CD14-positive monocyte (primary cell): ENCODE data around the gene TMC3. TPM values are rescaled to one million over a fixed set of nuclear protein-coding genes. Genes with fewer than 3 reads are reported as not detected.
A peak's percentile ranks its signal among the peaks of the same experiment; 100 is the strongest.

ENCODE experiments used
- DNase-seq, 3 donors: peaks; one replicate each; pipeline ENCODE4 v3.0.0-alpha.2; 2011 to 2022
- H2AFZ ChIP-seq: 2 replicates; pipeline ENCODE4 v1.6.0; 2012; ENCODE audit warnings: mild to moderate bottlenecking, low read depth, low read length, inconsistent platforms; ENCODE audit not compliant: insufficient read depth, poor library complexity, severe bottlenecking
- H3K27ac ChIP-seq, 2 donors: 1 replicate in 1 of 2; 2 replicates in 1 of 2; pipeline ENCODE4 v1.5.1; 2012 to 2013; ENCODE audit warnings: low read length in 2 of 2, control low read depth in 1 of 2, inconsistent platforms in 1 of 2, low read depth in 1 of 2, mild to moderate bottlenecking in 1 of 2
- H3K27me3 ChIP-seq, 2 donors: one replicate each; pipeline versions ENCODE4 v1.6.0 to v1.6.1; 2011 to 2013; ENCODE audit warnings: low read length in 2 of 2; ENCODE audit not compliant: control insufficient read depth in 2 of 2, insufficient read depth in 2 of 2
- H3K36me3 ChIP-seq, 2 donors: replicated peaks in 1 of 2; 1 replicate in 1 of 2; 2 replicates in 1 of 2; pipeline versions ENCODE4 v1.5.1 to v1.6.1; 2012 to 2013; ENCODE audit warnings: low read length in 2 of 2, control low read depth in 1 of 2, inconsistent platforms in 1 of 2, mild to moderate bottlenecking in 1 of 2; ENCODE audit not compliant: insufficient read depth in 2 of 2, control insufficient read depth in 1 of 2
- H3K4me1 ChIP-seq, 2 donors: 1 replicate in 1 of 2; 2 replicates in 1 of 2; pipeline versions ENCODE4 v1.5.1 to v1.6.1; 2012 to 2013; ENCODE audit warnings: low read length in 2 of 2, control low read depth in 1 of 2, inconsistent platforms in 1 of 2, mild to moderate bottlenecking in 1 of 2, moderate library complexity in 1 of 2; ENCODE audit not compliant: insufficient read depth in 2 of 2, control insufficient read depth in 1 of 2
- H3K4me2 ChIP-seq: replicated peaks from 2 replicates; pipeline ENCODE3; 2012; ENCODE audit warnings: low read length, moderate library complexity, mild to moderate bottlenecking; ENCODE audit not compliant: poor library complexity, severe bottlenecking; ENCODE audit errors: extremely low read depth
- H3K4me3 ChIP-seq, 3 experiments: fragments of 200-600 bp in 1 of 3; sonication (generic) in 1 of 3; replicated peaks in 1 of 3; 1 replicate in 2 of 3; 2 replicates in 1 of 3; pipeline ENCODE4 v1.5.1; 2011 to 2013; ENCODE audit warnings: low read length in 3 of 3, mild to moderate bottlenecking in 3 of 3, control low read depth in 2 of 3, low read depth in 2 of 3, inconsistent platforms in 1 of 3, moderate library complexity in 1 of 3
- H3K79me2 ChIP-seq: 2 replicates; pipeline ENCODE4 v1.6.0; 2012; ENCODE audit warnings: mild to moderate bottlenecking, control low read depth, inconsistent platforms, low read length, moderate library complexity; ENCODE audit not compliant: insufficient read depth
- H3K9ac ChIP-seq: 2 replicates; pipeline ENCODE4 v1.6.0; 2017; ENCODE audit warnings: low read length, mild to moderate bottlenecking; ENCODE audit not compliant: insufficient read depth, poor library complexity, severe bottlenecking
- H3K9me3 ChIP-seq, 2 donors: replicated peaks in 1 of 2; 1 replicate in 1 of 2; 2 replicates in 1 of 2; pipeline versions ENCODE4 v1.5.1 to v1.6.1; 2012 to 2013; ENCODE audit warnings: low read length in 2 of 2, control low read depth in 1 of 2; ENCODE audit not compliant: control insufficient read depth in 1 of 2, insufficient read depth in 1 of 2
- H4K20me1 ChIP-seq: 2 replicates; pipeline ENCODE4 v1.6.0; 2012; ENCODE audit warnings: mild to moderate bottlenecking, low read length, control low read depth, moderate library complexity; ENCODE audit not compliant: insufficient read depth
- H3K27ac Mint-ChIP-seq, 7 donors: one replicate each; pipeline ENCODE4 v1.8.0; 2020; ENCODE audit warnings: mild to moderate bottlenecking in 7 of 7, mixed read lengths in 7 of 7, moderate library complexity in 6 of 7, inconsistent platforms in 2 of 7
- H3K27me3 Mint-ChIP-seq, 3 donors: one replicate each; pipeline ENCODE4 v1.8.0; 2021 to 2022; ENCODE audit warnings: low read depth in 3 of 3, mild to moderate bottlenecking in 3 of 3, mixed read lengths in 3 of 3, moderate library complexity in 3 of 3, inconsistent platforms in 1 of 3
- H3K36me3 Mint-ChIP-seq, 2 donors: one replicate each; pipeline ENCODE4 v1.8.0; 2020; ENCODE audit warnings: mixed read lengths in 2 of 2, inconsistent platforms in 1 of 2, mild to moderate bottlenecking in 1 of 2
- H3K4me1 Mint-ChIP-seq: one replicate; pipeline ENCODE4 v1.8.0; 2020; ENCODE audit warnings: mild to moderate bottlenecking, mixed read lengths
- H3K4me3 Mint-ChIP-seq, 2 donors: one replicate each; pipeline ENCODE4 v1.8.0; 2020; ENCODE audit warnings: mild to moderate bottlenecking in 2 of 2, mixed read lengths in 2 of 2, moderate library complexity in 1 of 2
- H3K9me3 Mint-ChIP-seq, 7 donors: one replicate each; pipeline ENCODE4 v1.8.0; 2020 to 2022; ENCODE audit warnings: mixed read lengths in 7 of 7, mild to moderate bottlenecking in 6 of 7, moderate library complexity in 6 of 7, inconsistent platforms in 2 of 7
- WGBS: methylation state at CpG from one replicate; pipeline ENCODE4 v1.1.5; 2013; ENCODE audit warnings: missing lambda C conversion rate; ENCODE audit not compliant: insufficient coverage; 5-methylcytosine and 5-hydroxymethylcytosine counted together
- intact Hi-C, 2 donors: fragments of 100-400 bp; cut with micrococcal nuclease; formaldehyde crosslinking; loops; one replicate each; pipeline versions ENCODE4 v1.15.0 to v1.15.1; 2023
- polyA plus RNA-seq, 3 donors: library from polyadenylated mRNA; depleted of rRNA in 1 of 3; unstranded in 2 of 3; stranded (reverse) in 1 of 3; fragments of 300-500 nt in 2 of 3; fragments of >200 nt in 1 of 3; fragmentation: Illumina TruSeq in 2 of 3; gene quantifications; 1 replicate in 2 of 3; 2 replicates in 1 of 3; pipeline ENCODE4 v1.2.3, GENCODE V29; 2012 to 2021
- TF ChIP-seq, protein P1 (sequence below): fragments of 200-600 bp; IDR thresholded peaks from one replicate; pipeline ENCODE4 v1.8.0; 2022; ENCODE audit warnings: antibody characterized with exemption, mild to moderate bottlenecking

TMC3 gene
- polyA plus RNA-seq, 3 donors: not detected

DNA sequence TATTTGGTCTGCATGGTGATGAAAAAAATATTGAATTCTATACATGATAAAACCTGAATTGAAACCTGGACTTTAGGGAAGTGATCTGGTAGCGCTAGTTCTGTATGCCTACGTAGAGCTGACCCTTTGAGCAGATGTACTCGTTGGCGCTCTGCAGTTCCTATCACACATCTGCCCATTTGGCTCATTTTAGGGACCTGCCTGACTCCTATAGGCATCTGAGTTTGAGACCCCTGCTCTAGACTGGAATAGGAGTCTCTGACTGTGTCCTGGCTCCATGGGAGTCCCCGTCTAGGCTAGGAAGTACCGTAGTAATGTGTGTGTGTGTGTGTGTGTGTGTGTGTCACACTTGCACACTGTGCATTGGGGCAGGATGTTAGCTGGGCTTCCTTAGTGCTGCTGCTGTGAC is 71.3 kb downstream of the TMC3 start:
- peaks cover 89% of the 10 kb centered on the region for H3K79me2 ChIP-seq
- 5% methylated on average over 4 of the region's 6 CpGs for WGBS
- TF ChIP-seq, protein P1, sequence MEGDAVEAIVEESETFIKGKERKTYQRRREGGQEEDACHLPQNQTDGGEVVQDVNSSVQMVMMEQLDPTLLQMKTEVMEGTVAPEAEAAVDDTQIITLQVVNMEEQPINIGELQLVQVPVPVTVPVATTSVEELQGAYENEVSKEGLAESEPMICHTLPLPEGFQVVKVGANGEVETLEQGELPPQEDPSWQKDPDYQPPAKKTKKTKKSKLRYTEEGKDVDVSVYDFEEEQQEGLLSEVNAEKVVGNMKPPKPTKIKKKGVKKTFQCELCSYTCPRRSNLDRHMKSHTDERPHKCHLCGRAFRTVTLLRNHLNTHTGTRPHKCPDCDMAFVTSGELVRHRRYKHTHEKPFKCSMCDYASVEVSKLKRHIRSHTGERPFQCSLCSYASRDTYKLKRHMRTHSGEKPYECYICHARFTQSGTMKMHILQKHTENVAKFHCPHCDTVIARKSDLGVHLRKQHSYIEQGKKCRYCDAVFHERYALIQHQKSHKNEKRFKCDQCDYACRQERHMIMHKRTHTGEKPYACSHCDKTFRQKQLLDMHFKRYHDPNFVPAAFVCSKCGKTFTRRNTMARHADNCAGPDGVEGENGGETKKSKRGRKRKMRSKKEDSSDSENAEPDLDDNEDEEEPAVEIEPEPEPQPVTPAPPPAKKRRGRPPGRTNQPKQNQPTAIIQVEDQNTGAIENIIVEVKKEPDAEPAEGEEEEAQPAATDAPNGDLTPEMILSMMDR: no peak

DNA sequence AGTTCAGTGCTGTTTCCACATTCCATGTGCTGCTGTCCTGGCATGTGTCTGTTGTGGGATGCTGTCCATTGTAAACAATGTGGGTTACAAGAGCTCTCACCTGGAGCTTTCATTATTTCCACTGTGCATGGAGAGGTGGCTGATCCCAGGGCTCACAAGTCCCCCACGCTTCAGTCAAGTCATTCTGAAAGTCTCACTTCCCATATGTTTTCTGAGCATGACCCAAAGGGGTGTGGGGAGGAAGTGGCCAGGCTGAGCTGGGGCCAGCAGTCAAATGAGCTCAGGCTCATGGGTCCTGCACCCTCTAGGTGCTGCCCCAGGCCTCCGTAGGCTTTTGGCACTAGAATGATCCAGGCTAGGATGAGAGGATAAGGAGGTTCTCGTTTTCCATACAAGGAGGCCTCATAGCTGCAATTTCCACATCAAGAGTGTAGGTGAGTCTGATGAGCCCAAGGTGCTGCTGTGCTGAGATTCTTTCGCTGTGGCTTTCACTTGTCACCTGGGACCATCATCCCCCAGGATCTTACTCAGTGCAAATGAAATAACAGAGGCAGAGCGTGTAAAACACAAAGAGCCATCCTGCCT is 72.1 kb downstream of the TMC3 start:
- Histone ChIP-seq H3K9ac (peak overlapping the region; percentile 55), H3K27ac (peak overlapping the region; percentile 94 to 95), H3K4me1 (peaks cover 82 to 88% of the 10 kb centered on the region in 2 donors), H3K27me3 (no peaks in the 10 kb centered on the region), H3K9me3 (no peaks in the 10 kb centered on the region), H3K36me3 (peaks cover 57 to 68% of the 10 kb centered on the region in 2 donors), H3K4me2 (peak overlapping the region; percentile 91), H2AFZ (no peak overlapping the region), H4K20me1 (peaks cover 91% of the 10 kb centered on the region), H3K4me3 (peak overlapping the region; percentile 1 to 91 (median 19)), H3K79me2 (peaks cover 89% of the 10 kb centered on the region)
- H3K27me3 Mint-ChIP-seq: peaks cover 0 to 2% (median 0%) of the 10 kb centered on the region in 3 donors
- H3K36me3 Mint-ChIP-seq: peaks cover 78 to 88% of the 10 kb centered on the region in 2 donors
- H3K9me3 Mint-ChIP-seq: peaks cover 0 to 3% (median 0%) of the 10 kb centered on the region in 7 donors
- DNase-seq: peak; percentile 86 to 92 (median 86)
- TF ChIP-seq, protein P1: no peak
- peak overlapping the region; percentile 97 to 99 (median 99) for H3K27ac Mint-ChIP-seq
- intact Hi-C loops: loop anchor here in 1 of 2 donors (10.0 kb wide), 1 partner anchor 1327 kb away; the partner anchor contains the start of gene BCL2A1
- H3K4me1 Mint-ChIP-seq: peaks cover 86% of the 10 kb centered on the region
- WGBS: no CpG with 5 or more reads among the region's 5 CpGs
- peak overlapping the region; percentile 65 to 84 for H3K4me3 Mint-ChIP-seq

More for the DNA sequence above, 71.3 kb downstream of the TMC3 start:
- Histone ChIP-seq H2AFZ (no peak overlapping the region), H3K4me1 (peaks cover 77 to 80% of the 10 kb centered on the region in 2 donors), H4K20me1 (peaks cover 99% of the 10 kb centered on the region), H3K27ac (peak overlapping the region; percentile 94 to 95), H3K4me2 (peak overlapping the region; percentile 91), H3K4me3 (peak overlapping the region in 2 of 3 experiments; percentile 3 to 91), H3K27me3 (no peaks in the 10 kb centered on the region), H3K9ac (peak overlapping the region; percentile 55), H3K36me3 (peaks cover 65 to 76% of the 10 kb centered on the region in 2 donors), H3K9me3 (no peaks in the 10 kb centered on the region)
- intact Hi-C loops: loop anchor here in 1 of 2 donors (10.0 kb wide), 1 partner anchor 1328 kb away; the partner anchor contains the start of gene BCL2A1
- Mint-ChIP-seq H3K9me3 (peaks cover 0 to 3% (median 0%) of the 10 kb centered on the region in 7 donors), H3K4me1 (peaks cover 79% of the 10 kb centered on the region), H3K27me3 (peaks cover 0 to 2% (median 0%) of the 10 kb centered on the region in 3 donors), H3K27ac (peak overlapping the region; percentile 97 to 99 (median 99)), H3K36me3 (peaks cover 86 to 91% of the 10 kb centered on the region in 2 donors), H3K4me3 (peak overlapping the region; percentile 65 to 84)
- peak; percentile 65 to 78 (median 66) for DNase-seq
